ENCODE results near the gene SLC35E1.
"Not testable (repeated sequence)": the region's sequence is repeated elsewhere in the genome, so short reads cannot be mapped to it uniquely, and the experiment has no call there.

The SLC35E1 gene

DNA sequence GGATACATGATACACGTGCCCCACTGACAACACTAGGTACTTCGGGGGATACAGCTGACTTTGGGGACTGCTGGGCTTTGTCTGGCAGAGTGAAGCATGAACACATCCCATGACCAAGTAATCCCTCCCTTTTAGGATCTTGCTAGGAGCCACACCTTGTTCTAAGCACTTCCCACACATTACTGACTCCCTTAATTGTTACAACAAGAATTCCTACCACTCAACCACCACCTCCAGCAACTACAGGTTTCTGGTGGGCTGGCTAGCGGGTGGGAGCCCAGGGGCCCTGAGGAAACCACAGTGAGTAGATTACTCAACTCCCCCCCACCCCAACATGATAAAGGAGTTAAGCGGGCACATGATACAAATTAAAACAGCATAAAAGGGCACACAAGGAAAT is 7.2 kb upstream of the SLC35E1 start:
- DNase-seq: no peak

DNA sequence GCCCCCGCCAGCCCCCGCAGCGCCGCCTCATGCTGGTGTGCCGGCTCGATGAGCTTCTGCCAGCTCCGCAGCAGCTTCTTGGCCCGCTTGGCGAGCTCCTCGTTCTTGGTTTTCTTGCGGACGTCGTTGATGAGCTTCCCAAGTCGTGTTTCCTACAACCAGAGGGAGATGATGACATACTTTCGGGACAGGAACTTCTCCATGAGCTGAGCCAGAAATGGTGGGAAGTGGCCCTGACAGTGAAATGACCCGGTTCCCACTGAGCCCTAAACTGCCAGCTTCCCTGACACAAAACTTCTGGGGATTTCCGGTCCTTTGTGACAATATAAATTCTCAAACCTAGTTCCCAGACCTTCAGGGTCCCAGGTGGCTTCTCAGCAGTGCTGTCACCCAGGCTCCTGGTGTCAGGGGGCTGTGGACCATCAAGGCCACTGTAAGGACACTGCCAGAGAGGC is 5.3 kb upstream of the SLC35E1 start:
- no peak for DNase-seq

DNA sequence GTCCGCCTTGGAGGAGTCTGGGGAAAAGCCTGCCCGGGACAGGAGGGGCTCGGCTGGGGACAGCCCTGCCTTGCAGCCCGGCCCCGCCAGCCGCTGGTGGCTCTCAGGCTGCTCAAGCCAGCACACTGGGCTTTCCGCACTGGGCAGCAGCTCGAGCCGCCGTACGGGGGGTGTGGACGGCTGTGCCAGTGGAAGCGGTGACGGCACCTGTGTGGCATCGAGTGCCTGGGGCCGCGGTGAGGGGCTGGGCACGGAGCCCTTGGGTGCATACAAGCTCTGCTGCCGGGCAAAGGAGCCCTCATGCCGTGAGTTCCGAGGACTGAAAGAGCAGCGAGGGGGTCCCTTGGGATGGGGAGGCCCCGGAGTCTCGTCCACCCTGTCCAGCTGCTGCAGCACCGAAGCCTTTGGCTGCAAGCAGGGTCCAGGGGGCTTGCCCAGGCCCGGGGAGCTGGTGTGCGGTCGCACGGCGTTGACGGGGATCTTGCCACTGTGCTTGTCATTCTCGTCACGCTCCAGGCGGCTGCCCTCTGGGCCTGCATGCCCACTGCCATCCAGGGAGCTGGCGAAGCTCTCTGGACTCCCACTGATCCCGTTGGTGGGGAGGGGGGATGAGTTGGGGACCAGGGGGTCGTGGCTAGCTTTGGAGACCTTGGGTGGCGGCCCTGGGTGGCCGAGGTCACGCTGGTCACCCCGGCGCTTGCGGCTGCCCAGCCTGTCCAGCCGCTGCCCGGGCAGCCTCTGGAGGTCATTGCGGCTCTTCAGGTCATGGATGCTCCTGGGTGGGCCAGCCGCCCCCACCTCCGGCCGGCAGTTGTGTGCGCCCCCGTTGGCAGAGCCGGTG is 4.7 kb upstream of the SLC35E1 start:
- DNase-seq: no peak

DNA sequence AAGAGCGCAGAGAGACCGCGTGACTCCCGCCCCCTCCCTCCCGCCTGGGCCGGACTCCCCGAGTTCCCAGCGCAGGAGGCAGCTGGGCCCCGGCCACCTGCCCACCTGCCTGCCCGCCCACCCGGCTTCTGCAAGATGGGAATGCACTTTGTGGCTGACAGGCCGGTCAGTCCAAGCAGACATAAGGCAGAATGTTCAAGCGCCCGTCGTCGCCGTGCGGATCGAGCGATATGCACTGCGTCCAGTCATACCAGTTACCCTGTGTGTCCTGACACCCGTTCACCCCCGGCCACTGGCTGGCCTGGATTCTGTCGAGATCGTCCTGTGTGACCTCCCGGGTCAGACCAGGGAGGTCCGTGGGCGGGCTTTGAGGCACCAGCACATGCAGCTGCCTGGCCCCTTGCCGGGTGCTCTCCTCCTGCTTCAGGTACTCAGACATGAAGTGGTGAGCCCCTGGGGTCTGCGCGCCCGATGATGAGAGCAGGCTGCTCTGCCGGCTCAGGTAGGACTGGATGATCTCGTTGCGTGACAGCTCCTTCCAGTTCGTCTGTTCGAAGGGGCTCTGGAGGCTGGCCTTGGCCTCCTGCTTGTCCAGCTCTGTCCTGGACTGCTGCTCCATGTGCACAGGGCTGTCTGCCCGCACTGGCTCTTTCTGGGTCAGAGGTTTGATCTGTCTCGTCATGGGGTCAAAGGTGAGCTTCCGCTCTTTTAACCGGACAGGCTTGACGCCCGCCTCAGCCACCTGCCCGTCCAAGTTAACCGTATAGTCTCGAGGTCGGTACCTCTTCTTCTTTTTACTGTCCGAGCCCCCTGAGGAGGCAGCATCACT is 3.9 kb upstream of the SLC35E1 start:
- DNase-seq: no peak

DNA sequence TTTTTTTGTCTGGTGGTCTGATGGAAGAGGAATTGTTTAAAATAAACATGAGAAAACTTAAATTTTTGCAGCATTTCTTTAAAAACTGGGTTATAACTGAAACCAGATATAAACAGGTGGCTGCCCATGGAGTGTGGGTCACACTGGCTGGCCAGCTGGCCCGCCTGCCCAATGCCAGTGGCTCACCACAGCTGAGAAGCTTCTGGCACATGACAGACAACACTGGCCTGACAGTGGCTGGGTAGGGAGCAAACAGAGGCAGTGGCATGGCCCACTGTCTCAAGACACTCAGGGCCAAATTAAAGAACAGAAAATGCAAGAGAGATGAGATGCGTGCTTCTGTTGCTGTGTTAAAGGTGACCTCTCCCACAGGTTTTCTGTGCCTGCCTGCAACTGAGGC is 3.1 kb upstream of the SLC35E1 start:
- DNase-seq: no peak

DNA sequence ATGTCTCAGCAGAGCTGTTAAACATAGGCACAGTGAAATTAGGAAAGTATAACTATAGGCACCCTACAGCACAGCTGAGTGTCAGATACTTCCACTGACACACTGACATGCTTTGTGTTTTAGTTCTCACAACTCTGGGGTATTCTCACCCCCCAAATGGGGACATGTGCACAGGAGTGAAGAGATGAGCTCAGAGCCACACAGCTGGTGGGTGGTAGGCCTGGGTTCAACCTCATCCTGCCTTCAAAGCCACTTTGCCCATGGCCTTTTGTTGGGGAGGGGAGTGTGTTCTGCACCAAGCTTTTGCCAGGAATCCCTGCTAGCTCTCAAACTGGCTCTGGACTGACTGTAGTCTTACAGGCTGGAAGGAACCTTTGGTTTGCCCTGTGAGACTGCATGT is 1.7 kb upstream of the SLC35E1 start:
- DNase-seq: no peak

DNA sequence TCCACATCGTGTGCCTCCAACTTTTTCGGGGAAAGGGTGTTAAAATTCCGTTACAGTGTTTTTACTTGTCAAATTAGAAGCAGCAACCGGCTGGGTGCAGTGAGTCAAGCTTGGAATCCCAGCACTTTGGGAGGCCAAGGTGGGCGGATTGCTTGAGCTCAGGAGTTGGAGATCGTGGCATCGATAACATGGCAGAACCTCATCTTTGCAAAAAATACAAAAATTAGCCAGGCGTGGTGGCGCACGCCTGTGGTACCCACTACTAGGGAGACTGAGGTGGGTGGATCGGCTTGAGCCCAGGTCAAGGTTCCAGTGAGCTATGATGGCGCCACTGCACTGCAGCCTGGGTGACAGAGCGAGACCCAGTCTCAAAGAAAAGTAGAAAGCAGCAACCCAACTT is 1.1 kb upstream of the SLC35E1 start:
- no peak for DNase-seq

DNA sequence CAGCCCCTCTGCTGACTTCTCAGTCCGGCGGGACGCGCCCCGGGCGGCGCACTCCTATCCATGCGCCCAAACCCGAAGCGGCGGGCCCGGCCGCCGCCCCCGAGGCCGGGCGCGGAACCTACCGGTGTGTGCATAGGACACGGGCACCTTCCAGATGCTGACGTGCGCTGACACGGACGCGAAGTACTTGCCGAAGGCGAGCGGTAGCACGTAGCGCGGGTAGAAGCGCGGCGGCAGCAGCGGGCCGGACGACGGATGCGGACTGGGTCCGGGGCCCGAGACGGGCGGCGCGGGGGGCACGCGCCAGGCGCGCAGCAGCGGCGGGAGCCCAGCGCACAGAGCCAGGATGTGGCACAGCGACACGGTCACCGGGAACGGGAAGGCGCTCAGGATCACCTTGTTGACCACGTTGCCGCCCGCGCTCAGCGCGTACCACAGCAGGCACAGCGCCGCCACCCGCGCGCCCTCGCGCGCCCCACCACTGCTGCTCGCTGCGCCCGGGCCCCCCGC is 338 bp downstream of the SLC35E1 start:
- peak; percentile 58 for DNase-seq

DNA sequence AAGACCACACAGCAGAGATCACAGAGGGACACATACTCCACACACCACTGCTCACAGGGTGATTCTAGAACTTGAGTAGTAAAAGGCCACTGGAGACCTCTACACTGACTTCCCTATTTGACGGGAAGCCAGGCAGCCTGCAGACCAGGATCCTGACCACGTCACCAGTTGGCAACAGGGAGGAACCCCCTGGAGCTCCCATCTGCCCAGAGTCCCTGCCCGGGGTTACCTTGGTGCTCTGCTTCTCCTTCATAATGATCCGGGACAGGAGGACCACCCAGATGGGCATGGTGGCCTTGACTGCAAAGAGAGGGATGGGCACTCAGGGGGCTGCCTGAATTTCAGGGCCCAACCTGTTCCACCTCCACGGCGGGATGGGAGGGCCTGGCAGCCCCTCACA is 932 bp downstream of the SLC35E1 start:
- peak; percentile 48 for DNase-seq

DNA sequence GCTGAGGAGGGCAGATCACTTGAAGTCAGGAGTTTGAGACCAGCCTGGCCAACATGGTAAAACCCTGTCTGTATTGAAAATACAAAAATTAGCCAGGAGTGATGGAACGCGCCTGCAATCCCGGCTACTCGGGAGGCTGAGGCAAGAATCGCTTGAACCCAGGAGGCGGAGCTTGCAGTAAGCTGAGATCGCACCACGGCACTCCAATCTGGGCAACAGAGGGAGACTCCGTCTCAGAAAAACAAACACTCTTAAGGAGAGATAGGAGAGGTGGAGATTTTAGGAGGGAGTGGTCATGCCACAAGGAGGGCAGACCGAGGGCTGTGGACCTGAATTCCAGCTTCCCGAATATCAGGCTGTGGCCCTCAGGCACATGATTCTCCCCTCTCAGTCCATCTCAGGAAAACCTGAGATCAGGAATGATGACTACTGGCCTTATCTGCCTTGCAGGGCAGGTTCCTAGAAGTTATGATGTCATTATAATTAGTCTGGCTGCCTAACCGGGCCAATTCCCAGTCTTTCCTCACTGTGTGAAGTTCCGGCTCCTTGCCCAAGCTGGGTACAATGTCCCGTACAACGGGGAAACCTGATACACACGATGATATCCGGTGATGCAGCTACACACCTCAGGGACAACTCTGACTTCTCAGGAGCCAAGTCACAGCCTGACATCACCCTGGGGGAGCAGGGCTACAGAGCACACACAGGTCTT is 2.5 kb downstream of the SLC35E1 start:
- DNase-seq: no peak

DNA sequence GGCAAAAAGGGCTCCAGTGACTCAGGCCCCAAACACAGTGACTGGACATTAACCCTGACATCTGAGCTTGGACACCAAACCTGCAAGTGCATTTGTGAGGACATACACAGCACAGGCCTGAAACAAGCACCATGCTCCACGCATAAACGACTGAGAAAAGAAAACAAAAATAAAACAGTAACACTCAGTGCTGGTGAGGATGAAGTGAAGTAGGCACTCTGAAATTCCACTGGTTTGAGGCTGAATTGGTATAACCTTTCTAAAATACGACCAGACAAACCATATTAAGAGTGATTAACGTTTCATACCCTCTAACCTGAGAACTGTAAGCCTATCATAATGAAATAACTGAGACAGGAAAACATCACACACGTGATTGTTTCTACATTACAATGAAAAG is 5.5 kb downstream of the SLC35E1 start:
- no peak for DNase-seq

DNA sequence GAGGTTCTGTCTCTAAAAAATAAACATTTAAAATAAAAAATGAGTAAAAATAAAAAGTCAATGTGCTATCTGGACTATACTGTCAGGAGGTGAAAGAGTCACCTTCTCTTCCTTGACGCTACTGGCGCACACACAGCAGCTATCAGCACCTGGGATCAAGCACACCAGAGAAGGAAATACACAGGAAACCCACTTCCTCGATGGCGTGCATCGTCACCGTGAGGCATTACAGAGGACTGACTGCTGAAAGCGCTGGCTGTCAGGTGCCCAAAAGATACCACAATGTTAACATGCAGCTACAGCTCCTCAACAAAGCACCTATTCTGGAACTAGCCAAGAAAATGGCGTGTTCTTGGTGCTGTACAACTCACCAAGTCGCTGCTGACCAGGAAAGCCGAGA is 6.1 kb downstream of the SLC35E1 start:
- no peak for DNase-seq

DNA sequence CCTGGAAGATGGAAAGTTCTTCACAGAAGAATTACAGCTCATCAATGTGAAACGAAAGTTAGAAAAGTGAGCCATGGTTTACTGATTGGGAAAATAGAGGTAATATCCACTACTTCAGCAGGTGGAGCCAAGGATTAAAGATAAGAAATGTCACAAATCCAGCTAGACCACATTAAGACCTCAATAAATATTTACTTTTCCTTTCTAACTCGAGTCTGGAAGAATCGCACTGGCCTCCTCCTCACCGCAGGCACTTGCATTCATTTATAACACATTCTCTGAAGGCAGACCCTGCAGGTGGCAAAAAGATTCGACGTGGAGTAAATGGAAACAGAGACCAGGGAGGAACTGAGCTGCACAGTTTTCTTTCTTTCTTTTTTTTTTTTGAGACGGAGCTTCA is 7.4 kb downstream of the SLC35E1 start:
- no peak for DNase-seq

DNA sequence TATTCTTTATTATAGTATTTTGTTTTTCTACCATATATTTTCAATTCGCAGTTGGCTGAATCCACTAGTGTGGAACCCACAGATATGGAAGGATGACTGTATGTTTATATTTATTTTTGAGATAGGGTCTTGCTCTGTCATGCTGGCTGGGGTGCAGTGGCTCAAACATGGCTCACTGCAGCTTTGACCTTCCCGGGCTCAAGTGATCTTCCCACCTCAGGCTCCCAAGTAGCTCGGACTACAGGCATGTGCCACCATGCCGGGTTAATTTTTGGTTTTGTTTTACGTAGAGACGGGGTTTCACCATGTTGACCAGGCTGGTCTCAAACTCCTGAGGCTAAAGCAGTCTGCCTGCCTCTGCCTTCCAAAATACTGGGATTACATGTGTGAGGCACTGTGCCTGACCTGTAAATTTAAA is 9.6 kb downstream of the SLC35E1 start:
- no peak for DNase-seq

DNA sequence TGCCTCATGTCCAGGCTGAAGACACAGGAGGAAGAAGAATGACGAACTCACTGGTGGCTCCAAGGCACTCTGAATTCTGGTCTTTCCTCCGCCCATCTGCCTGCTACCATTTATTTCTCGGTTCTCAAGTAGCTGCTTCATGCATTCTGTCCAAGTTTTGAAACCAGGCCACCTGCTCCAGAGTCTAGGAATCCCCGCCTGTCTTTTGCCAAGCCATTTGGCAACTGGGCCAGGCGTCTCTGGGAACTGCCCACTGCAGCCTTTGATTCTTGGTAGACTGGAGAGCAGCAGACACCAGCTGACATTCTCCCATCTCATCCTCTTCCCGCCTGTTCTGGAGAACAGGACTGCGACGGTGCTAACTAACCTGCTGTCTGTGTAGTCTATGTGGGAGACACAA is 10.8 kb downstream of the SLC35E1 start:
- no peak for DNase-seq

DNA sequence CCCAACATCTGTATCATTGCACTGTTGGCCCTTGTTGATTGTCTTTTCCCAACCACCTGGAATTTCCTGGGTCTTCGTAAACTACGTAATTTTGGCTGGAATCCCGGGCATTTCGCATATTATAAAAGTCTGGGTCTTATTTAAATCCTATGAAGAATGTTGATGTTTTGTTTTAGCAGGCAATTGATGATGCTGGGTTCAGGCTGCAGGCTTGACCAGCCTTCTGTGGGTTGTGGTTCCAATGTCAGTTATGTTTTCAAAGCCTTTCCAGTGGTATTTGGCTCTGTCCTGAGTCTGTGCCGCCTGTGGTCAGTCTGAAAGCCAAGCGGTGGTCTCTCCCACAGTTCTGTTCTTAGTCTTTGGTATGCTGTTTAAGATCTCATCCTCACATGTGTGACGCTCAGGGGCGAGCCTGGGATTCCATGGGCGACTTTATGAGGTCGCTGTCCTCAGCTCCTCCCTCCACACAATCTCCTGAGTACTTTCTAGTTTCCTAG is 12.4 kb downstream of the SLC35E1 start:
- DNase-seq: no peak

DNA sequence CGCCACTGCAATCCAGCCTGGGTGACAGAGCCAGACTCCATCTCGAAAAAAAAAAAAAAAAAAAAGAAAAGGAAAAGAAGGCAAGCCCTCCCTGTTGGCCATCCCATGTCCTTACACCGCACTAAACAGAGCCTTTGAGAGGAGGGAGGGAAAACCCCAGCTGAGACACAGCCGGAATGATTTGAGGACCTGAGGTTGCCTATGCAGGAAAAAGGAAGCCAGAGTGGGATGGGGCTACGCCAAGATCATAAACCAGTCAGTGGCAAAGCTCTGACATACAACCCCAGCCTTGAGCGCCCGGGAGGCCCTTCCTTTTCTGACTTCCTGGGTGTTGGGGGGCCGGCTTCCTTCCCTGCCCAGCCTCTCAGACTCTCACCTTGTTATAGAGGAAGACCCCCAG is 17.4 kb downstream of the SLC35E1 start:
- DNase-seq: no peak

DNA sequence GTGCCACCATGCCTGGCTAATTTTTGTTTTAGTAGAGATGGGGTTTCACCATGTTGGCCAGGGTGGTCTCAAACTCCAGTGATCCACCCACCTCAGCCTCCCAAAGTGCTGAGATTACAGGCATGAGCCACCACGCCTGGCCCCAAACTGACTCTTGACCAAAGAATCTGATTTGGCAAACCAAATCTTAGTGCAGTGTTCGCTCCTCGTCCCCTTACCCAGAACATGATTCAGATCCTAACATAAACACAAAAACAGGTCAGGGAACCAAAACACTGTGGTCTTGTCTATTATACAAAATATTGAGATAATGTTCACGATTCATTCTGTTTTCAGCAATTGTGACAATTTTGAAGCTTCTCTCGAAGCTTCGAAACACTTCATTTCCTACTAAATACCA is 20.3 kb downstream of the SLC35E1 start:
- DNase-seq: not testable (repeated sequence)

DNA sequence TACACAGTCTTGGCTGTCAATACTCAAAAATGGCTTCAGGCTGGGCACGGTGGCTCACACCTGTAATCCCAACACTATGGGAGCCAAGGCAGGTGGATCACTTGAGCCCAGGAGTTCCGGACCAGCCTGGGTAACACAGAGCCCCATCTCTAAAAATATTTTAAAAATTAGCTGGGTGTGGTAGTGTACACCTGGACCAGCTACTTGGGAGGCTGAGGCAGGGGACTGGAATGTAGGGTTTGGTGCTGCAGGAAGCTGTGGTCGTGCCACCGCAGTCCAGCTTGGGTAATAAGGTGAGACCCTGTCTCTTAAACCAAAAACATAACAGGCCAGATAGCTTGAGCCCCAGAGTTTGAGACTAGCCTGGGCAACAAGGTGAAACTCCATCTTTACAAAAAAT is 23.3 kb downstream of the SLC35E1 start:
- no peak for DNase-seq

DNA sequence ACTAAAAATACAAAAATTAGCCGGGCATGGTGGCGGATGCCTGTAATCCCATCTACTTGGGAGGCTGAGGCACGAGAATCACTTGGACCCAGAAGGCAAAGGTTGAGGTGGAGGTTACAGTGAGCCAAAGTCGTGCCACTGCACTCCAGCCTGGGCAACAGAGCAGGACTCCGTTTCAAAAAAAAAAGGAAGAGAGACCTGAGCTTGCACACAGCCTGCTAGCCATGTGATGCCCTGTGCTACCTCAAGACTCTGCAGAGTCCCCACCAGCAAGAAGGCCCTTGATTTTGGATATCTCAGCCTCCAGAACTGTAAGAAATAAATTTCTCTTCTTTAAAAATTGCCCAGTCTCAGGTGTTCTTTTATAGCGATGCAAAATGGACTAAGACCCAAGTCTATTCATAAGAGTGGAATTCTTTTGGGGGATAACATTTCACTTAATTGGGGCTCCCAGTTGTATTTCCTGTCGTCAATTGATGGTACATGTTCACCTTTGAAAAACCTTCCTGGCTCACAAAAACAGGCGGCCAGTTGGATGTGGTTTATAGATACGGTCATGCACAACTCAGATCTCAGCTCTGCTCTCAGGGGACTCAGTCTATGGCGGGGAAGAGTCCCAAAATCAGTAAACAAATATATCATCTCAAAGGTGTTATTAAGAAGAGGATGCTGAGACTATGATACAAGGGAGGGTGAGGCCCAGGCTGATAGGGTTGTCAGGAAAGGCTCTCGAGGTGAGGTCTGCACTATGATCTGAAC is 27.6 kb downstream of the SLC35E1 start:
- DNase-seq: no peak

DNA sequence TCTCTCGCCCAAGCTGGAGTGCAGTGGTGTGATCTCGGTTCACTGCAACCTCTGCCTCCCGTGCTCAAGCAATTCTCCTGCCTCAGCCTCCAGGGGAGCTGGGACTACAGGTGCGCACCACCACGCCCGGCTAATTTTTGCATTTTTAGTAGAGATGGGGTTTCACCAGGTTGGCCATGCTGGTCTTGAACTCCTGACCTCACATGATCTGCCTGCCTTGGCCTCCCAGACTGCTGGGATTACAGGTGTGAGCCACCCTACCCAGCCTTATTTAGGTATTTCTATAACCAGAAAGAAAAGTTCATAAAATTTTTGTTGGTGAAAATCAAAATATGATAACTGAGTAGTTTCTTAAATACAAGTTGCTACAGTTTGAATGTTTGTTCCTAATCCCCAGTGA is 28.5 kb downstream of the SLC35E1 start:
- not testable (repeated sequence) for DNase-seq

DNA sequence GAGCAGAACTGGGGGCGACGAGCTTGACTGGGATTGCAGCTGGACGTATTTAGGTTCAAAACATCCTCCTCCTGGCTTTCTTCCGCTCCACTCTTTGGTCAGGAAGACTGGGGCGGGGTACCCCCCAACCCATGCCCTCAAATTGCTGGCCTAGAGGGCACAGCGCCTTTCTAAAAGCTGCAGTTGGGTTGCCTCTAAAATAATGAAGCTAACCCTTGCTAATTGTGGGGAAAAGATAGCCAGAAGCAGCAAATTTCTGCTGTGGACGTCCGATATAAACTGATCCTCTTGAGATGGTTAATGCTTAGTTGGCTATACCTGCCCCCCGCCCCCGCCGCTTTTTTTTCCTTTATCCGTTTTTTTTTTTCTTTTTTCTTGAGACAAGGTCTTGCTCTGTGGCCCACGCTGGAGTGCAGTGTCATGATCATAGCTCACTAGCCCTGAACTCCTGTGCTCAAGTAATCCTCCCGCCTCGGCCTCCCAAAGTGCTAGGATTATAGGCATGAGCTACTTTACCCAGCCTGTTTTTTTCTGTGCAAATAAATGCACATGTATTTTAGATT is 29.2 kb downstream of the SLC35E1 start:
- DNase-seq: peak; percentile 72

Data from OCI-M1 (cell line).